Tibial nerve (tissue), 4 donors: Measurements from ENCODE around the gene GABRR2. TPM values are rescaled to one million over a fixed set of nuclear protein-coding genes. Genes with fewer than 3 reads are reported as not detected.

ENCODE experiments used
- DNase-seq, 2 donors: peaks; one replicate each; pipeline ENCODE4 v3.0.0-alpha.2; 2019; ENCODE audit warnings: low spot score in 2 of 2
- H3K27ac ChIP-seq, 4 donors: fragments of 200-600 bp; sonication (generic) in 3 of 4; one replicate each; pipeline ENCODE4 v1.5.1; 2017 to 2019; ENCODE audit warnings: mild to moderate bottlenecking in 1 of 4
- H3K27me3 ChIP-seq, 2 donors: fragments of 200-600 bp; sonication (generic) in 1 of 2; one replicate each; pipeline versions ENCODE4 v1.5.1 to v1.6.0; 2017 to 2019
- H3K36me3 ChIP-seq, 3 donors: fragments of 200-600 bp; sonication (generic); one replicate each; pipeline ENCODE4 v1.5.1; 2018 to 2019
- H3K4me1 ChIP-seq, 4 donors: fragments of 200-600 bp; sonication (generic) in 3 of 4; one replicate each; pipeline ENCODE4 v1.5.1; 2017 to 2019
- H3K4me3 ChIP-seq, 4 donors: fragments of 200-600 bp; sonication (generic) in 3 of 4; one replicate each; pipeline ENCODE4 v1.5.1; 2017 to 2019; ENCODE audit warnings: mild to moderate bottlenecking in 1 of 4, moderate library complexity in 1 of 4
- H3K9me3 ChIP-seq, 4 donors: fragments of 200-600 bp; sonication (generic) in 3 of 4; one replicate each; pipeline ENCODE4 v1.5.1; 2017 to 2019
- CTCF ChIP-seq, 5 experiments: fragments of 200-600 bp in 3 of 5; fragments of 450-650 bp in 2 of 5; sonication (generic) in 3 of 5; IDR thresholded peaks; one replicate each; pipeline ENCODE4 v1.5.1; 2016 to 2019; ENCODE audit warnings: antibody characterized with exemption in 5 of 5, mild to moderate bottlenecking in 3 of 5, moderate library complexity in 2 of 5
- EP300 ChIP-seq, 2 donors: sonication (generic); formaldehyde crosslinking; IDR thresholded peaks; one replicate each; pipeline ENCODE4 v1.6.1; 2017; ENCODE audit warnings: antibody characterized with exemption in 2 of 2, mild to moderate bottlenecking in 1 of 2
- POLR2A ChIP-seq, 2 donors: fragments of 450-650 bp; IDR thresholded peaks; one replicate each; pipeline ENCODE4 v1.6.1; 2017; ENCODE audit warnings: antibody characterized with exemption in 2 of 2, mild to moderate bottlenecking in 2 of 2, moderate library complexity in 2 of 2
- WGBS, 2 donors: methylation state at CpG; one replicate each; pipeline ENCODE4 v1.1.5; 2018; 5-methylcytosine and 5-hydroxymethylcytosine counted together
- total RNA-seq, 4 donors: library from RNA; depleted of rRNA; stranded (reverse); fragments of >200 nt; gene quantifications; one replicate each; pipeline ENCODE4 v1.1.0, GENCODE V29; 2016

The GABRR2 gene
- total RNA-seq, 4 donors from 2014 or later, result 0.84 to 3.6 TPM; not detected in 2

DNA sequence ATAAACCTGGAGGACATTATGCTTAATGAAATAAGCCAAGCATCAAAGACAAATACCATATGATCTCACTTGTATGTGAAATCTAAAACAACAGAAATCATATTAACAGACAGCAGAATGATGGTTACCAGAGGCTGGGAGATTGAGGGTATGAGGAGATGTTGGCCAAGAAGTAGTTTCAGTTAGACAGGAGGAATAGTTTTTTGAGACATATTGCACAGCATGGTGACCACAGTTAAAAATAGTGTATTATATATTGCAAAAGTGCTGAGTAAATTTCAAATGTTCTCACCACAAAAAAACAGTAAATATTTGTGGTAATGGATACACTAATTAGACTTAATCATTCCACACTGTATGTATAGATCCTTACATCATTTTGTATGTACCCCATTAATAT lies 99.7 kb downstream of the GABRR2 start:
- Histone ChIP-seq H3K27me3 (no peaks in the 10 kb centered on the region), H3K36me3 (no peaks in the 10 kb centered on the region), H3K4me3 (no peak overlapping the region), H3K4me1 (peaks cover 0 to 13% (median 0%) of the 10 kb centered on the region in 4 donors), H3K27ac (no peak overlapping the region), H3K9me3 (no peaks in the 10 kb centered on the region)
- DNase-seq, result no peak
- TF ChIP-seq CTCF (IDR thresholded peaks at IDR 0.05), result no peak
- no peak for TF ChIP-seq EP300 (IDR thresholded peaks at IDR 0.05)
- no peak for TF ChIP-seq POLR2A (IDR thresholded peaks at IDR 0.05)

DNA sequence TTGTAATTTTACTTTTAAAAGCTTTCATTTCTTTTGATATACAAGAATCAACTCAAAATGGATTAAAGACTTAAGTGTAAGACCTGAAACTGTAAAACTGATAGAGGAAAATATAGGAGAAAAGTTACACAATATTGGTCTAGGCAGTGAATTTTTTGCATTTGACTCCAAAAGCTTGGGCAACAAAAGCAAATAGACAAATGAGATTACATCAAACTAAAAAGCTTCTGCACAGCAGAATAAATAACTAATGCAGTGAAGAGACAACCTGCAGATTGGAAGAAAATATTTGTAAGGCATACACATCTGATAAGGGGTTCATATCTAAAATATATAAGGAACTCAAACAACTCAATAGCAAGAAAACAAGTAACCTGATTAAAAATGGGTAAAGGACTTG lies 100.9 kb downstream of the GABRR2 start:
- Histone ChIP-seq H3K9me3 (no peaks in the 10 kb centered on the region), H3K4me1 (peaks cover 0 to 13% (median 0%) of the 10 kb centered on the region in 4 donors), H3K27ac (no peak overlapping the region), H3K27me3 (no peaks in the 10 kb centered on the region), H3K36me3 (no peaks in the 10 kb centered on the region), H3K4me3 (no peak overlapping the region)
- no peak for TF ChIP-seq POLR2A (IDR thresholded peaks at IDR 0.05)
- no peak for TF ChIP-seq CTCF (IDR thresholded peaks at IDR 0.05)
- TF ChIP-seq EP300 (IDR thresholded peaks at IDR 0.05), result no peak
- DNase-seq, result no peak

GRCh38 chr6:89212472-89212871 lies 102.6 kb downstream of the GABRR2 start:
- Histone ChIP-seq H3K4me1 (peaks cover 0 to 7% (median 0%) of the 10 kb centered on the region in 4 donors), H3K27ac (no peak overlapping the region), H3K36me3 (no peaks in the 10 kb centered on the region), H3K27me3 (no peaks in the 10 kb centered on the region), H3K4me3 (no peak overlapping the region), H3K9me3 (no peaks in the 10 kb centered on the region)
- no peak for DNase-seq
- TF ChIP-seq CTCF (IDR thresholded peaks at IDR 0.05) (no peak), POLR2A (IDR thresholded peaks at IDR 0.05) (no peak)
- WGBS, 2 donors, result 63 to 67% methylated on average over 5 of the region's 5 CpGs

DNA sequence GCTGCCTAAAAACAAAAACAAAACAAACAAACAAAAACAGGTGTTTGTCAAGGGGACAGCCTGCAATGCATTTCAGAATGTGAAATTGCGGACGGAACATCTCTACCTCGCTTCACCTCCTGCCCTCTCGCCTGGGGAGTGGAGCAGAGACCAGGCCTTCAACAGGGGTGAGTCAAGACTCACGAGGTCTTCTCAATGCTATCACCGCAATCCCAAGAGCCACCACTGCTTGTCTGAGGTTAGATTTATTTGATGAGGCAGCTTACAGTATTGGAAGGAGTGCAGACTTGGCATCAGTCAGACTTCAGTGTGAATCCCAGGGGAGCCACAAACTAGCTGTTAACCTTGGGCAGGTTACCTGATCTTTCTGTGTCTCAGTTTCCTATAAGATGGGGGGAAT lies 105.6 kb downstream of the GABRR2 start:
- DNase-seq, result no peak
- 91 to 92% methylated on average over 6 of the region's 6 CpGs for WGBS, 2 donors

DNA sequence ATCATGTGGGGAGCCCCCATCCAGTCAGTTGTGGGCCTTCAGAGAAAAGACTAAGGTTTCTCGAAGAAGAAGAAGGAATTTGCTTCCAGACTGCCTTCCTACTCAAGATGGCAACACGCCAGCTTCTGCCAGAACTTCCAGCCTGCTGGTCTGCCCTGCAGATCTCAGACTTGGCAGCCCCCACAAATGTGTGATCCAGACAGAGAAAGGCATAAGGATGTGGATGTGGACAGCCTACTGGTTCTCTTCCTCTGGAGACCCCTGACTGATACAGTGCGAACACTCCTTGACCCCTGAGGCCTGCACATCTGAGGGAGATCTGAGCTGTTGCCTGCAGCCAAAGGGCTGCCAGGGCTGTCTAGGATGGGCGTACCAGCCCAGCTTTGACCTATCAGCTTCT lies 106.5 kb downstream of the GABRR2 start:
- no peak for TF ChIP-seq EP300 (IDR thresholded peaks at IDR 0.05)
- TF ChIP-seq CTCF (IDR thresholded peaks at IDR 0.05), result no peak
- 45 to 46% methylated on average over 4 of the region's 4 CpGs for WGBS, 2 donors
- no peak for DNase-seq
- H3K4me3 ChIP-seq, result no peak overlapping the region
- no peaks in the 10 kb centered on the region for H3K36me3 ChIP-seq
- no peaks in the 10 kb centered on the region for H3K27me3 ChIP-seq
- H3K27ac ChIP-seq, result no peak overlapping the region
- H3K4me1 ChIP-seq, result no peaks in the 10 kb centered on the region
- H3K9me3 ChIP-seq, result no peaks in the 10 kb centered on the region

More for the DNA sequence above, 105.6 kb downstream of the GABRR2 start:
- Histone ChIP-seq H3K27me3 (no peaks in the 10 kb centered on the region), H3K4me3 (no peak overlapping the region), H3K36me3 (no peaks in the 10 kb centered on the region), H3K9me3 (no peaks in the 10 kb centered on the region), H3K27ac (no peak overlapping the region), H3K4me1 (no peaks in the 10 kb centered on the region)
- no peak for TF ChIP-seq CTCF (IDR thresholded peaks at IDR 0.05)
- TF ChIP-seq EP300 (IDR thresholded peaks at IDR 0.05), result no peak
- TF ChIP-seq POLR2A (IDR thresholded peaks at IDR 0.05), result no peak

Other genes starting within 250 kb of the GABRR2 start
- gene PNRC1, start 234.5 kb downstream of the GABRR2 start, total RNA-seq, result 100 to 1,000 TPM; 220 to 264 (median 247) TPM
- 1 to 10 TPM in 1 of 4 donors, under 1 TPM in 2, not detected in 1; under 0.01 to 1.7 (median 0.60) TPM for gene SRSF12, start 197.2 kb downstream of the GABRR2 start, total RNA-seq
- 10 to 100 TPM; 15.1 to 28.2 (median 19.3) TPM for gene PM20D2, start 169.2 kb downstream of the GABRR2 start, total RNA-seq
- not detected for gene GABRR1, start 97.9 kb downstream of the GABRR2 start, total RNA-seq
- gene UBE2J1, start 37.4 kb upstream of the GABRR2 start, total RNA-seq, result 10 to 100 TPM; 25.3 to 30.4 (median 26.7) TPM
- gene RRAGD, start 97.0 kb upstream of the GABRR2 start, total RNA-seq, result 10 to 100 TPM; 10.9 to 21.3 (median 15.2) TPM
- 10 to 100 TPM; 10.1 to 22.8 (median 13.0) TPM for gene ANKRD6, start 117.9 kb upstream of the GABRR2 start, total RNA-seq